T-helper 2 cell treated with Interferon-gamma antibody and Interleukin-4, amounts not matched to agents 100 ng/mL and 5 ng/mL, for 36 hours (primary cell): Measurements from ENCODE around the gene KRT15. TPM values are rescaled to one million over a fixed set of nuclear protein-coding genes. Genes with fewer than 3 reads are reported as not detected.

Experiments
- total RNA-seq: library from RNA; stranded (reverse); gene quantifications from 2 replicates; pipeline ENCODE4 v1.2.3, GENCODE V29; 2022

KRT15 gene
- total RNA-seq, 1 donor from 2014 or later: not detected

Other genes with a start within 250 kb of the KRT15 start
- not detected in 2 replicates for gene KRTAP9-7, start 243.2 kb downstream of the KRT15 start, total RNA-seq
- not detected in 2 replicates for gene KRTAP29-1, start 216.0 kb downstream of the KRT15 start, total RNA-seq
- gene KRTAP16-1, start 209.6 kb downstream of the KRT15 start, total RNA-seq: not detected in 2 replicates
- gene KRTAP17-1, start 203.2 kb downstream of the KRT15 start, total RNA-seq: not detected in 2 replicates
- gene KRT33A, start 168.1 kb downstream of the KRT15 start, total RNA-seq: not detected in 2 replicates
- gene KRT33B, start 149.1 kb downstream of the KRT15 start, total RNA-seq: not detected in 2 replicates
- not detected in 2 replicates for gene KRT34, start 136.6 kb downstream of the KRT15 start, total RNA-seq
- gene KRT31, start 121.3 kb downstream of the KRT15 start, total RNA-seq: not detected in 2 replicates
- gene KRT37, start 94.3 kb downstream of the KRT15 start, total RNA-seq: not detected in 2 replicates
- not detected in 2 replicates for gene KRT38, start 77.9 kb downstream of the KRT15 start, total RNA-seq
- not detected in 2 replicates for gene KRT32, start 51.5 kb downstream of the KRT15 start, total RNA-seq
- gene KRT35, start 37.7 kb downstream of the KRT15 start, total RNA-seq: not detected in 2 replicates
- not detected in 2 replicates for gene KRT36, start 29.0 kb downstream of the KRT15 start, total RNA-seq
- gene KRT13, start 13.3 kb downstream of the KRT15 start, total RNA-seq: not detected in 2 replicates
- not detected in 2 replicates for gene KRT19, start 9.4 kb upstream of the KRT15 start, total RNA-seq
- gene KRT9, start 53.2 kb upstream of the KRT15 start, total RNA-seq: not detected in 2 replicates
- gene KRT14, start 68.0 kb upstream of the KRT15 start, total RNA-seq: not detected in 2 replicates
- gene KRT16, start 93.9 kb upstream of the KRT15 start, total RNA-seq: not detected in 2 replicates
- 0.86 TPM in 1 of 2 replicates, not detected in the other for gene KRT17, start 105.7 kb upstream of the KRT15 start, total RNA-seq
- gene EIF1, start 170.0 kb upstream of the KRT15 start, total RNA-seq: 751 and 753 TPM in 2 replicates
- gene GAST, start 193.4 kb upstream of the KRT15 start, total RNA-seq: not detected in 2 replicates
- 0.36 TPM in 2 replicates for gene HAP1, start 215.8 kb upstream of the KRT15 start, total RNA-seq